GM18498 (cell line): ENCODE data around the gene NKPD1.

Source experiments
- ATAC-seq: cut with Tn5 transposase; IDR thresholded peaks from one replicate; pipeline ENCODE4 v1.9.1; 2021; ENCODE audit warnings: mild to moderate bottlenecking, moderate library complexity; ENCODE audit not compliant: unreplicated experiment

The NKPD1 gene

GRCh38 chr19:45141203-45141900, 19.4 kb downstream of the NKPD1 start:
- no peak for ATAC-seq

GRCh38 chr19:45140533-45140932, 20.2 kb downstream of the NKPD1 start:
- no peak for ATAC-seq

- ATAC-seq, result no peak
Measured at GRCh38 chr19:45140144-45140503, 20.7 kb downstream of the NKPD1 start.

GRCh38 chr19:45139286-45140143, 21.3 kb downstream of the NKPD1 start:
- no peak for ATAC-seq

- ATAC-seq, result no peak
Measured at GRCh38 chr19:45138303-45138751, 22.5 kb downstream of the NKPD1 start.

GRCh38 chr19:45137179-45137761, 23.5 kb downstream of the NKPD1 start:
- ATAC-seq, result peak; percentile 74

- ATAC-seq, result peak; percentile 32
Measured at GRCh38 chr19:45136507-45137178, 24.1 kb downstream of the NKPD1 start.

GRCh38 chr19:45135176-45135885, 25.5 kb downstream of the NKPD1 start:
- ATAC-seq, result no peak

- ATAC-seq, result no peak
Measured at GRCh38 chr19:45133661-45134060, 27.1 kb downstream of the NKPD1 start.

GRCh38 chr19:45130888-45131615, 29.7 kb downstream of the NKPD1 start:
- no peak for ATAC-seq

GRCh38 chr19:45130236-45130635, 30.5 kb downstream of the NKPD1 start:
- ATAC-seq, result no peak

- ATAC-seq, result no peak
Measured at GRCh38 chr19:45128806-45129205, 32.0 kb downstream of the NKPD1 start.

GRCh38 chr19:45128146-45128545, 32.6 kb downstream of the NKPD1 start:
- ATAC-seq, result no peak

GRCh38 chr19:45126654-45127053, 34.1 kb downstream of the NKPD1 start:
- no peak for ATAC-seq

GRCh38 chr19:45125975-45126493, 34.7 kb downstream of the NKPD1 start:
- ATAC-seq, result no peak

GRCh38 chr19:45125360-45125759, 35.4 kb downstream of the NKPD1 start:
- ATAC-seq, result no peak

GRCh38 chr19:45124021-45124420, 36.8 kb downstream of the NKPD1 start:
- no peak for ATAC-seq

GRCh38 chr19:45123440-45123850, 37.3 kb downstream of the NKPD1 start:
- ATAC-seq, result no peak

GRCh38 chr19:45122832-45123231, 38.0 kb downstream of the NKPD1 start:
- ATAC-seq, result no peak
